NCI-H446 treated with DMSO at 0.1 percent for 48 hours (cell line): ENCODE data around the gene GSTM3.
"Not testable (repeated sequence)": the region's sequence is repeated elsewhere in the genome, so short reads cannot be mapped to it uniquely, and the experiment has no call there.

Experiments
- DNase-seq: peaks from one replicate; lab custom pipeline; 2025; lab: John Stamatoyannopoulos, UW

Gene GSTM3

DNA sequence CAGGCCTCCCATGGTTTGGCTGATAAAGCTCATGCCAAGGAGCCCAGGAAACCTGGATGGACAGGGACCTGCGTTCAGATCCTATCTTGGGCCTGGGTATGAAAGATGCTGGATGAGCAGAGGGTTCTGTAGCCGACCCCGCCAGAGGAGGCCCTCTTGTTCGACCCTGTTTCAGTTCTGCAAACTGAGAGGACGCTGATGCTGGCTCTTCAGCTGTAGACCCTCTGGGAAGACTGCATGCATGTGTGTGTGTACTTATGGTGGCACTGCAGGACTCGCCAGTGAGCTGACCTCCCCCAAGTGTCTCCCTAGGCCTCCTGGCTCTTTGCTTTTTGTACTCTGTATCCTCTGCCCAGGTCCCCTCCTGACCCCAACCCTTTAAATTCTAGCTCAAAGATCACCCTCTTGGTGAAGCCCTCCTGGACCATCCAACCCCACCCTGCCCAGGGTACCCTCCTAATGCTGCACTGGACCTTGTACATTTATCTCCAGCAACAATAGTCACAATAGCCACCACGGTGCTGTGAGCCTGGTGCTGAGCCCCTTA is 21.3 kb upstream of the GSTM3 start:
- DNase-seq: no peak

DNA sequence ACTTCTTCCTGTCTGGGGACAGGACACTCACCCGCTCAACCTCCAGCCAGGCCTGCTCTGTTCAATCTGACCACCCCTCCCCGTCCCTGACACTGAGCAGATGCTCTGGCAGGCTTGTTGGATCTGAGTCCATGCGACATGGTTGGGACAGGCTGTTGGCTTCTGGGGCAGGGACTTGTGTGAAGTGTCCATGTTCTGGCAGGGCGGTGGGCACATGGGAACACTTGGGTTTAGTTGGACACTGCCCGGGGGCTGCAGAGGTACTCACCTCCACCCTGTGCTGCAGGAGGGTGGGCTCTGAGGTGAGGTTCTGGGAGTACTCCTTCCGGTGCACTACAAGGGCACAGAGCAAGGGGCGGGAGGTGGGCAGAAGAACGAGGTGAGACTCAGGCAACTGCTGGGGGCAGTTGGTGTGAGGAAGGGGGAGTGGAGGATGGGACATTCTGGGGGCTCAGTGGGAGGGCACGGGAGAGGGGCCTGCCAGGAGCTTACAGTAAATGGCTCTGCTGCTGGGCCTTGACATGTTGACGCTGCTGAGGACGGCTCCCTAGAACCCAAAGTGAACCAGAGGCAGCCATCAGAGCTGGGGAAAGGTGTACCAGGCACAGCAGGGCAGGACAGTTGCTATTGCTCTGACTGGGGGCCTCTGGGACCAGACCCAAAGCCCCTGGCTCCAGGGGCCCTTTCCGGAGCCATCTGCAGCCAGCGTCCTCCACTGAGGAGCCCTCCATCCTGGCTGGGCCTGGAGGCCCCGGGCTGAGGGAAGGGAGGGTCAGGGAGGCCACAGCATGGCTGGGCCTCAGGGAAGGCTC is 20.6 kb upstream of the GSTM3 start:
- no peak for DNase-seq

DNA sequence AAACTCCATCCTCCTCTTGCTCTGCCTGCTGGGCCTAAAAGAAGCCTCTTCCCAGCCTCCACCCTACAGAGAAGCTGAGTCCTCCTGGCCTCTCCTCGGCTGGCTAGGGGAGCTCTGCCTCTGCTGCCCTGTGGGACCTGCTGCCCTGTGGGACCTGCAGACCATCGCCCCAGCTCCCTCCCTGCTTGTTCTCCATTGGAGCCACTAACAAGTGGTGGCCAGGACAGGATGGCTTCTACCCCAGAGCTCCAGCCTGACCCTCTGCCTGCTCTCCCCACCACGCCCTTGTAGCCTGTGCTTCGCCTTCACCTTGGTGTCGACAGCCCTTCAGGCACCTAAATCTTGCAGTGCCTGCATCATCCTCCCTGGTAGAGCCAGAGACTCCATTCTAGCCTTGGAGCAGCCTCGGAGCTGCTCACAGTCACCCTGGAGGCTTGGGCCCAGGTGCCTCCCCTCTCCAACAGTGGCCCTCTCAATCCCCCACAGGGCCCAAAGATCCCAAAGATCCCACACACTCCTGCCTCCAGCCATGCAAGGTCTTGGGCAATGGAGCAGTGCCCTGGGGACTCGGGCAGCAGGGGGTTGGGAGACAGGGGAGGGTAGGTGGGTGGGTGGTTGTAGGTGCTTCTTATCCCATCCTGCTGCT is 19.9 kb upstream of the GSTM3 start:
- no peak for DNase-seq

DNA sequence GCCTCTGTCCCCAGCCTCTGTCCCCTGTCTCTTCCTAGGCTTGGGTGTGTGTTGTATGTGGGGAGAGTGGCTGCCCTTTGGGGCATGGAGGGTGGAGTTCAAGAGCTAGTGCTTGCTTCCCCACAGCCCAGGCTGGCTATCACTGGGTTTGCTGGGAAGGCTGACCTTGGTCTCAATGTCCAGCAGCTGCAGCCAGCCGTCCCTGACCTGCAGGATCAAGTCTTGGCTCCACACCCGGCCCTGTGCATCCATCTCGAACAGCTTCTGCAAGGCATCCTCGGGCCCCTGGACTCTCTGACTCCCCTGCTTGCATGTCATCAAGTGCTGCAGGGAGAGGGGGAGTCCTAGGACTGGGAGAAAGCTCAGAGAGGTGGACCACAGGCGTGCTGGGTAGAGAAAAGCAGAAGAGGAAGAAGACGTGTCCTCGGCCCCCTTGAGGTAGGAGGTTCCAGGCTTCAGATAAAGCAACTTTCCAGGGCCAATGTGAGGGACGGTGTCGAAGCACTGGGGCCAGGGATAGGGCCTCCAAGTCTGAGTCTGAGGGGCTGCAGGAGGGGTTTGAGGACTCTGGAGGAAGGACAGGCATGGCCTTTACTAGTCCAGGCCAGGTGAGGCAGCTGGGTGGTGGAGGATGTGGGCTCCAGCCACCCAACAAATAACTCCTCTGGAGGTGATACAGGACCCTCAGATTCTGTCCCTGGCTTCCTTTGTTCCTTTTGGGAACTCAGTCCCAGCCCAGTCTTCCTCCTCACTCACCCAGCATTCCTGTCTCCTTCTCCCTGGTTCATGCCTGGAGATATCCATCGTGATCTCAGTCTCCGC is 18.9 kb upstream of the GSTM3 start:
- no peak for DNase-seq

DNA sequence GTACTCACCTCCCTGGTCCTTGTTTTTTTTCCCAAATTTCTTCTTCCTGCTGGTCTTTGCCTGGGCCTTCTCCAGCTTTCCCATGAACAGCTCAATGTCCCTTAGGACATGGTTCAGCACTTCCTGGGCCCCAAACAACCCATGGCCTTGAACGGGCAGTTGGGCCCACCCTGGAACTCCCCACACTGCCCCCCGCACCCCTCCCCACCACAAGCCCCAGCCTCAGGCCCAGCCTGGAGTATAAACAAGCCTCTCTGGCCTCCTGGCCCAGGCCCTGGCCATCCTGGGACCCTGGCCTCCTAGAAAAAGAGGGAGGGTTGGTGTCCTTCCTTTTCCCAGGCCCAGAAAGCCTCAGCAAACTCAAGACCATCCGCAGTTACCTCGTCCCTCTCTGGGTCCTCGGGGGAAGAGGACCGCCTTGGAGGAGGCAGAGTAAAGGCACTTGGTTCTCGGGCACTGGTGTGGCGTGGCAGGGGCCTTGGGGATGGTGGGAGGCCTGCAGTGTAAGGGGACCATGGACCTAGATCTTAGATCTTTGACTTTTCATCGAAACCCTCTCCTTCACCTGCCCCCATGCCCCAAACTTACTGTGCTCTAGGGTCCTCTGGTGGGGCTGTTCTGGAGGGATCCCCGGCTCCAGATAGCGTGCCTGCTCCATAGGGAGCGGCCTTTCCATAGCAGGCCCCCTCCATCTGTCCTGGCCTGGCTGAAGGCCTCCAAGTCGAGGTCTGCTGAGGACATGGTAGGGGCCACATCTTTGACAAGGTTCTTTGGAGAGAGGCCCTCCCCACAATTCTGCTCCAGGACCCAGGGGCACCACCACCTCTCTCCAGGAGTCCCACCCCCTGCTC is 17.3 kb upstream of the GSTM3 start:
- DNase-seq: no peak

DNA sequence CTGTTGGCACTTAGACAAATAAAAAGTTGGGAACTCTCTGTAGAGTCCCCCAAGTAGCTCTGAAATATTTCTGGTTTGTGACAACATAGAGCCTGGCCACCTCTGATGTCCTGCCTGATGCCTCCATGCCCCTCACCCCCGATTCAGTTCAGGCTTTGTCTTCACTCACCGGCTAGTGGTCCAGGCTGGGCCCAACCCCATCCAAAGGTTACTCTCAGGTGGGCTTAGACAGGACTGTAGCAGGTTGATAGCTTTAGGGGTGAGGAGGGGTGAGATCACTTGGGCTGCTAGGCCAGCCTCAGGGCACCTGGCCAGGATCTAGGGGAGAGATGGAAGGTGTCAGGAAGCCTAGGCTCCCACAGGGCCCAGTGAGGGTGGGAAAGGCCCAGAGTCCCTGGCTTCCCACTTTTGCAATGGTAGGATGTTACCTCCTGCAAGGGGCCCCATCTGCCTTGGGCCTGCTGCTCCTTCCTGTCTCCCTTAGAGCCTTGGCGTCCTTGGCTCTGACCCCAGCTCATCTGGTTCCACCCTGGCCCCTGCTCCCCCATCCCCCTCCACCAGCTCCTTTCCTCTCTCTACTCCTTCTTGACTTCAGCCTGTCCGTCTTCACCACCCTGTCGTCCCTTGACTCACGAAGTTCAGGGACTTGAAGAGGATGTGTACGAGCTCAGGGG is 16.1 kb upstream of the GSTM3 start:
- DNase-seq: no peak

DNA sequence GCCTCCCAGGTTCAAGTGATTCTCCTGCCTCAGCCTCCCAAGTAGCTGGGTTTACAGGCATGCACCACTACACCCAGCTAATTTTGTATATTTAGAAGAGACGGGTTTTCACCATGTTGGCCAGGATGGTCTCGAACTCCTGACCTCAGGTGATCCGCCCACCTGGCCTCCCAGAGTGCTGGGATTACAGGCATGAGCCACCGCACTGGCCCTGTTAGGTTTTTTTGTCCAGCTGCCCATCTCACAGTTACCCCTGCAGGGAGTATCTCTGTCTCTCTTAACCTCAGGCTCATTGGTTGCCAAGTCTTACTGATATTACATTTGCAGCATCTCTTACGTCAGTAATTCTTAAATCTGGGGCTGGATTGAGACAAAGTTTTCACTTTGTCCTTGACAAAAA is 15.5 kb upstream of the GSTM3 start:
- not testable (repeated sequence) for DNase-seq

DNA sequence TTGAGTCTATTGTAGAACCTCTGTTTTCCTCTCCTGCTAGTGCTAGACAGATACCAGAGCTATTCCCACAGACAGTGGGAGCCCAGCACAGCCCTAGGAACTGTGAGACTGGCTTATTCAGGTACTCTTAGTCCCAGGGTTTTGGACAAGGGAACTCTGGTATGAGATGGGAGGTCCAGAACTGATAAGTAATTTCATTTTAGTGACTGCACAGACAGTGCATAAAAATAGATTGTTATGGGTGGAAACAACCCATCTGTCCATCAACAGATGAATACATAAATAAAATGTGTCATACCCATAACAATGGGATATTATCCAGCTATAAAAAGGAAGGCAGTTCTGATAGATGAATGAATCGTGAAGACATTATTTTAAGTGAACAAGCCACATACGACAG is 13.9 kb upstream of the GSTM3 start:
- no peak for DNase-seq

DNA sequence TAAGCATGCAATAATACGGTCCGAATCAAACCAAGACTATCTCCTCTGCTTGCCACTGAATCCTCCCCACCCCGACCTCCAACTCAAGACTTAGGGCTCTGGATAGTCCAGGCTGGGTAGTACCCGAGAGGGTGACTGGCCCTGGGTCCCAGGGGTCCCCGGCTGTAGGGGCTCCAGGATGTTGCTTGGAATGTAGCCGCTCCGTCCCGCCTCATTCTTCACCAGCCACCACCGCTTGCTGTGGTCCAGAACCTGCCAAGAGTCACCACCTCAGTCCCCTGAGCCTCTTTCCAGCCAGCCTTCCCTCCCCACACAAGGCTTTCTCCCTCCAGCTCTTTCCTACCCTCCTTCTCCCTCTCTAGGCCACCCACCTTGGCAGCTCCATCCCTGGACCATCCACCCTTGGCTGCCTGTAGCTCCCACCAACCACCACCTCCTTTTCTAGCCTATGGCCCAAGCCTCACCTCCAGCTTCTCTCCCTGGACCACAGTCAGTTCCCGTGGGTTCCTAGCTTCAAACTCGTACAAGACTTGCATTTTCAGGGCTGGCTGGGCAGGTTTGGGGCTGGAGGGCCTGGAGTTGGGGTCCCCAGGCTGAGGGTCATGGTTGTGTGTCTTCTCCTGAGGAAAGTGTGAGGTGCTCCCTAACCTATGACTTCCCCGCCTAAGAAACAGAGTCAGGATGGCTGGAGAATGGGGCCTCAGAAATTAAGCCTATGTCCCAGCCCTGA is 10.9 kb upstream of the GSTM3 start:
- DNase-seq: no peak

DNA sequence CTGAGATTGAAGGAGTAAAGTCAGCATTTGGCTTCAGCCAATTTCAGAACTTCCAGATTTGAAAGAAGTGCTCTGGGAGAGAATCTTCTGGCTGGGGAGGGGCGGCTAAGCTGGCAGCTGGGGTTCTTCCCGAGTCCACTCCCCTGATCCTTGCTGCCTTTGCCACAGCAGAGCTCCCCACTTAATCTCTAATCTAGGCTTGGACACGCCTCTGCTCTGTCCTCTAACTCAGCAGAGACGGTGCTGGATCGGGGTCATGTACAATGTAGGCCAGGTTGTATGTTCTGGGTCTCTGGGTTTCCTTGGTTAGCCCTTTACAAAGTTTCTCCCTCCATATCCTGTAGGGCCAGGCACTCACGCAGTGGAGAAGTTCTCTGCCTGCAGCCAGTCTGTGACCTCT is 10.1 kb upstream of the GSTM3 start:
- DNase-seq: no peak

DNA sequence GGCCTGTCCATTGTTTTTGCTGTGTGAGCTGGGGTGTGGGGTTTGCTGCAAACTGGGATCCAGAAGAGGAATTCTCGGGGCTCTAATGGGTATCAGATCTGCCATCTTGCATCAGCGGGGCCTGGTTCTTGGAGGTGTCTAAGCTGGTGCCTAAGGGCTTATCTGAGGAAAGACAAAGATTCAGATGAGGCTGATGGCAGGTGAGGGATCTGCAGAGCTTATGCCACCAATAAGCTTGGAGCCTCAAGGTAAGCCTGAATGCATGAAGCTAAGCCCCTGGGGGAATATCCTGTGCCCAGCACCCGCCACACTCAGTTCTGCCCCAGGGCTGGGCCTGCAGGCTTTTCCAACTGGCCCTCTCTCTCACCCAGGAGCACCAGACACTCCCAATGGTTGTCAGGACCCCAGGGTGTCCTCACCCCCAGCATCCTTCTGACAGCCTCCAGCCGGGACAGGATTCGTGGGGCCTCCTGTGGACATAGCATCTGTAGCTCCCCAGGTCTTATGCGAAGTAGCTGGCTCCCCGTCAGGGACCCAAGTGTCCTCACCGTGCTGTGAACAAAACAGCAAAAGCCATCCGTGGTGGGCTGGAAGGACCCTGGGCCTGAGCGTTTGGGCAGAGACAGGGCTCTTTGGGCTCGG is 9.5 kb upstream of the GSTM3 start:
- DNase-seq: no peak

DNA sequence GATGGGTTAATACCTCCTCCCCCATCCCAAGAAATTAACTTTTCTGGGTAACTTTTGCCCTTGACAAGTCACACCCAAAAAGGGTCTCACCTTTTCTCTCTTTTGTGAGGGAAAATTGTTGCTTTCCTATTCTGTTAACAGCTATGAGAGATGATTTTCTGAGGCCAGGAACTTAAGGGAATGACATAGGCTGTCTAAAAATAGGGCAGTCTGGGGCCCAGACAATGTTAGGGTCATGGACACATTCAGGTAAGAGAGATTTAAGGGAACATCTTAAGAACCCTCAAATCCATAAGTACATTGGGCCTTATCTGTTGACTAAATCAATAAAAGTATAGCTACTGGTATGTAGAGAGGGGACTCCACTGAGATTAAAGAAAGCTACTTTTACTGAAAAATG is 8.4 kb upstream of the GSTM3 start:
- no peak for DNase-seq

DNA sequence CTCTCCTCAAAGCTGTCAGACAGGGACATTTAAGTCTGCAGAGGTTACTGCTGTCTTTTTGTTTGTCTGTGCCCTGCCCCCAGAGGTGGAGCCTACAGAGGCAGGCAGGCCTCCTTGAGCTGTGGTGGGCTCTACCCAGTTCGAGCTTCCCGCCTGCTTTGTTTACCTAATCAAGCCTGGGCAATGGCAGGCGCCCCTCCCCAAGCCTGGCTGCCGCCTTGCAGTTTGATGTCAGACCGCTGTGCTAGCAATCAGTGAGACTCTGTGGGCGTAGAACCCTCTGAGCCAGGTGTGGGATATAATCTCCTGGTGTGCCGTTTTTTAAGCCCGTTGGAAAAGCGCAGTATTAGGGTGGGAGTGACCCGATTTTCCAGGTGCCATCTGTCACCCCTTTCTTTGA is 7.5 kb upstream of the GSTM3 start:
- DNase-seq: not testable (repeated sequence)

DNA sequence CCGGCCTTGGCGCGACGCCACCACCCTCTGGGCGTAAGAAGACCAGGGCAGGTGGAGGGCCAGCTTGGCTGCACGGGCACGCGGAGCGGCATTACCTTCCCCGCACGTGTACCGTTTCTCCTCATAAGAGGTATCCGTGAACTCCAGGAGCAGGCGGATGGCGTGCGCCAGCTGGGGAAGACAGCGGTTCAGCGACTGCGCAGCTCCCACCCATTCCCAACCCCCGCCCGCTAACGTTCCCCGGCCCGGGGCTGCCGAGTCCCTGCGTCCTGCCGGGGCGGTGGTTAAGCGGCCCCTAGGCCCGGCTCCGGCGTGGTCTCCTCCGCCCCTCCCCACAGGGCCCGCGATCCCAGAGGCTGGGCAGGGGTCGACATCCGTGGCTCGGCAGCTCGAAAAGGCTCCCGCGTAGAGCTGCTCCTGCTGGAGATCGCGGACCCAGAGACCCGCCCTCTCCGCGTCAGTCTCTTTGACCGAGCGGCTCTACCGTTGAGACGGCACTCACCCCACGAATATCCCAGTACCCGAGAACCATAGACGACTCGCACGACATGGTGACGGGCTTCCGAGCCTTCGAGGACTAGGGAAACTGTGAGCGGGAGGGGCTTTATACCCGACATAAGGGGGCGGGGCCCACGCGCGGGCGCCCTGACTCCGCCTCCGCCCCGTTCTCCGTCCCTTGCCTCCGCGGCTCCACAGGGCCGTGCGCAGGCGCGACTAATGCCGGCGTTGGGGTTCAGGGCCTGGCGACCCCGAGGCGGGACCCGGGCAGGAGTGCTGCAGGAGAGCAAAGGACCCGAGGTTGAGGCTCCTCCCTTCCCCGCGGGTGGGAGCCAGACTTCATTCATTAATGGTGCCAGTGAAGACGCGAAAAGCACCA is 862 bp downstream of the GSTM3 start:
- peak; percentile 23 for DNase-seq

DNA sequence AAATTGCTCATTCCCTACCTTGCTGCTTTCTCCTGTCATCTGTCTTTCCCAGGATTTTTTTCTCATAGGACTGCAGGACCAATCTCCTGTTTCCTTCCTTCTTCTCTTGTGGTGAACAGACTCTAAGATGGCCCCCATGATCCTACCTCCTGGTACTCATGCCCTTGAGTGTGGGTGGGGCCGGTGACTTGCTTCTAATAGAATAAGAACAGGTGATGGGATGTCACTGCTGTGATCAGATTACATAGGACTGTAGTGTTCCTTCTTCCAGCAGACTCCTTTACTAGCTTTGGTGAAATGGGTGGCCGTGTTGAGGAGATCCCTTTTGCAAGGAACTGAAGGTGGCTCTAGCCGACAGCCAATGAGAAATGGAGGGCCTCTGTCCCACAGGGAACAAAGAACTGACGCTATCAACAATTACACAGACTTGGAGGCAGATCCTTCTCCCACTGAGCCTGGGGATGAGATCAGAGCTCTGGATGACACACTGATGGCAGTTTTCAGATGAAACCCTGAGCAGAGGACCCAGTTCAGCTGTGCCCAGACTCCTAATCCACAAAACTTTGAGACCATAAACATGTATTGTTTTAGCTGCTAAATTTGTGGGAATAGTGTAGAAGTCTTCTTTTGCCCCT is 7.5 kb downstream of the GSTM3 start:
- no peak for DNase-seq

DNA sequence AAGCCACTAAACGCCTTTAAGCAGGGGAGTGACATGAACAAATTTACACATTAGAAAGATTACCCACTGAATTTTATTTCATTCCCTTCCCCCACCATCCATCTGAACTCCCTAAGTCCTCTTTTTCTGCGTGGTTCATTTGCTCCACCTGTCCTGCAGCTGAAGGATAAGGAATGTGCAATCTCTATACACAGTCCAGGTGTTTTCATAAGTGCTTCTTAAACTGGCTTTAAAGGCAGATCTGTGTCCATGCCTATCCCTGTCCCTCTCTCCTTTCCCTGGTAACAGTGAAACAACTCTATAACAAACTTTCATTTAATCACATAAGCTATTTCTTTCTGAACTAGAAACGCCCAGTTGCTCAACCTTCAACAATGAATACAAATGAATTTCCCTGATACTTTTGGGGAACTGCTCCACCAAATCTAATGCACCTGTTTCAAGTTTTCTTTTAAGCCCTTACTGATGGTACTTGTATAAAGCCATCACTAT is 8.4 kb downstream of the GSTM3 start:
- no peak for DNase-seq

DNA sequence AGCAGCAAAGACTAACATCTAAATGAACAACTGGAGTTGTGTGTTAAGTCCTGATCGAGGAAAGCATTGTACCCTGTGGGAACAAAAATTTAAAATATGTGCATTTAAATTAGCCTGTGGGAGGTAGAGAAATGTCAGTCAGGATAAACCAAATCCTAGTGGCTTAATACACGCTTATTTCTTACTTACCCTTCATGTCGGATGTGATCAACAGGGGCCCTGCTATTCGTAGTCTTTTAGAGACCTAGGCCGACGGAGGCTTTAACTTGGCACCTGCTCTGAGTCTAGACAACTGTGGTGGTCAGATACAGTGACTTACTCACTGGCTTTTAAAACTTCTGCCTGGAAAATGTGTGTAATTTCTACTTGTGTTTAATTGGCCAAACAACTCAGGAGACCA is 10.2 kb downstream of the GSTM3 start:
- DNase-seq: no peak

DNA sequence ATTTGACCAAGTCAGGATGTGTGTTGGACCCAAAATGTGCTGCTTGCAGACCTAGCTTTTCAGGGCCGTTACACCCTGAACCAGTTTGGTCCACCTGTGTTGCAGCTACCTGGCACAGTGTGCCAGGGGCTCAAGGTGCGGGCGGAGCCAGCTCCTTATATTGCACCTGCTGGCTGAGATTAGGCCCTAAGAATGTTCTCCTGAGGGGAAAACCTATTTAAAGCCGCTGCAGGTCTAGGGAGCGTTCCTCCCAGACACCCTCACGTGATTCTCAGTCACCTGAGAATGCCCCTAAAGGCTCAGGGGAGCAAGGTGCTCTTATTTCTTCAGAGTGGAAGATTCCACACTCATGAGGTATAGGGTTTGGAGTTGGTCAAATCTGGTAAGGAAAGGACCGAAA is 12.0 kb downstream of the GSTM3 start:
- DNase-seq: no peak
